Measurements from ENCODE around the gene LMCD1.

DNA sequence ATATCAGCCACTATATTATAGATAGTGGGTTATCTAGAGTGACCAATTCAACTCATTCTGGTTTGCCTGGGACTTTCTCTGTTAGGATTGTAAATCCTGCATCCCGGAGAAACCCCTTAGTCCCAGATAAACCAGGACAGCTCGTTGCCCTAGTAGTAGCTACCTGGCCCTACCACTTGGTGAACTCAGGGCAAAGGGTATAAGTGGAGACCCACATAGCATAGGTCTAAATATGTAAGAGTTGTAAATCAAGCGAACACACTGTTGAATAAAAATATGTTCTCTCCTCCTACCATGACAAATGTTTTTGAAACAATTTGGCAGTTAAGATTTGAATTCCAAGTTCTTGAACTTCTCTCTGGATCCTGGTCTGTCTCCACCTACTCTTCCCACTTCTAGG is 15.7 kb upstream of the LMCD1 start:
- TF ChIP-seq POLR2A (IDR thresholded peaks at IDR 0.05): no peak
- TF ChIP-seq, protein P1, sequence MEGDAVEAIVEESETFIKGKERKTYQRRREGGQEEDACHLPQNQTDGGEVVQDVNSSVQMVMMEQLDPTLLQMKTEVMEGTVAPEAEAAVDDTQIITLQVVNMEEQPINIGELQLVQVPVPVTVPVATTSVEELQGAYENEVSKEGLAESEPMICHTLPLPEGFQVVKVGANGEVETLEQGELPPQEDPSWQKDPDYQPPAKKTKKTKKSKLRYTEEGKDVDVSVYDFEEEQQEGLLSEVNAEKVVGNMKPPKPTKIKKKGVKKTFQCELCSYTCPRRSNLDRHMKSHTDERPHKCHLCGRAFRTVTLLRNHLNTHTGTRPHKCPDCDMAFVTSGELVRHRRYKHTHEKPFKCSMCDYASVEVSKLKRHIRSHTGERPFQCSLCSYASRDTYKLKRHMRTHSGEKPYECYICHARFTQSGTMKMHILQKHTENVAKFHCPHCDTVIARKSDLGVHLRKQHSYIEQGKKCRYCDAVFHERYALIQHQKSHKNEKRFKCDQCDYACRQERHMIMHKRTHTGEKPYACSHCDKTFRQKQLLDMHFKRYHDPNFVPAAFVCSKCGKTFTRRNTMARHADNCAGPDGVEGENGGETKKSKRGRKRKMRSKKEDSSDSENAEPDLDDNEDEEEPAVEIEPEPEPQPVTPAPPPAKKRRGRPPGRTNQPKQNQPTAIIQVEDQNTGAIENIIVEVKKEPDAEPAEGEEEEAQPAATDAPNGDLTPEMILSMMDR (IDR thresholded peaks at IDR 0.05): no peak

All from right lobe of liver (tissue), 4 donors.